ENCODE data around the gene ROBO1.
A peak's percentile ranks its signal among the peaks of the same experiment; 100 is the strongest.

Gene ROBO1

DNA sequence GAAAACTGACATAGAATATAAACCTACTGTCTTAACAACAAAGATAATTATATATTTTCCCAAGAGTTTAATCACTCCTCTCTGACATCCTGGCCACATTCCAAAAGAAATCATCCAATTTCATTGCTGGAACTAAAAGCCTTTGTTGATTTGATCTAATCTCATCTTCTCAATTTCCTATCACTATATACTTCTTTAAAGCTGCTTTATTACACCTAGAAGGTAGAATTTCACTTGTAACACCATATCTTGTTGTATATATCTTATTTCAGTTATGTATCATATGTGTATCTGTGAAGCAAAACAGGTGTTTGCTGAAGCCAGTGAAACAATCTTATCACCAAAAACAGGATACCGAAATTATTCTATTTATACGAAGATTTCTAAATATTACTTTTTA lies 740.2 kb downstream of the ROBO1 start:
- H3K4me3 Mint-ChIP-seq: no peak overlapping the region
- H3K9me3 Mint-ChIP-seq: no peaks in the 10 kb centered on the region
- no peaks in the 10 kb centered on the region for H3K4me1 Mint-ChIP-seq
- no peak overlapping the region for H3K27ac Mint-ChIP-seq
- no peaks in the 10 kb centered on the region for H3K27me3 Mint-ChIP-seq
- no peaks in the 10 kb centered on the region for H3K36me3 Mint-ChIP-seq

DNA sequence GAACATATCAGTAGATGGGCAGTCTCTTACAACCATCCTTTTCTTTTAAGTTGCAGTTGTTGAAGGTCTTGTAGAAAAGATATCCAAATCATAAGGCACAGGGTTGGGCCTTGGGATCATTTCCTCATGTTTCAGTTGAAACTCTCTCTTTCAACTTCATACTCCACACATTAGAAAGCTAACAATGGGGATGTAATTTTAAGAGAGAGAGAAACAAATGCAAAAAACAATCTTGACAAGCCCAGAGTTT lies 747.9 kb downstream of the ROBO1 start:
- H3K27ac Mint-ChIP-seq: no peak overlapping the region
- peaks cover 5% of the 10 kb centered on the region for H3K4me1 Mint-ChIP-seq
- H3K9me3 Mint-ChIP-seq: peaks cover 6% of the 10 kb centered on the region
- peak overlapping the region; percentile 56 for H3K4me3 Mint-ChIP-seq
- no peaks in the 10 kb centered on the region for H3K36me3 Mint-ChIP-seq
- peaks cover 6% of the 10 kb centered on the region for H3K27me3 Mint-ChIP-seq

DNA sequence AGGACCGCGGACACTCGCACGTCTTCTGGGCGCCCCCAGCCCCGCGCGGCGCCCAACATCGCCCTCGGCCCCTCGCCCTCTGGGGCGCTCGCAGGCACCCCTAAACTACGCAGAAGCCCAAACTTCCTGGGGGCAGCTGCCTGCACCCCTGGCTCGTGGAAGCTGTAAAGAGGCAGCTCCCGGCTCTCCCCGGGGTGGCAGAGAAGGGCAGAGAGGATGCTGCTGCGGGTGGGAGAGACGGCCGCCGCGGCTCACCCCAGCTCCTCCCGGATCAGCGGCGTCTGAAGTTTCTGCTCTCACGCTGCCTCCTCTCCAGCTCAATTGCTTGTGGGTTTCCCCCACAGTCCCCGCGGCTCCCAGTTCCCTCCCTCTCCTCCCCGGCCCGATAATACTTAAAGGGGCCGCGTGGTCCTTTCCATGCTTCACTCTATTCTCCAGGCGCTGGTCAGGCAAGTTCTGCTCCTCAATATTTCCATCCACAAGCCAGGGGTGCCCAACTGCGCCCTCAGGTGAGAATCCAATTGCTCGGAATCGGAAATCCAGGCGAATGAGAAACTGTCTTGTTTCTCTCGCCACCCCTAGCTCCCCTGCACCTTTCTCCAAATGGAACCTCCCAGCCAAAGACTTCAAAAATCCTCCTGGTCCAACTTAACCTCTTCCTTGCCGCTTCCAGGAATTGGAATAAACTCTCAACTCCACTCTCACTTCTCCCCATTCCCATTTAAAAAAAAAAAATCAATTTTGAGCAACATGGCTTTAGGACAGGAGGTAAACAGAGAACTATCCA lies 748.5 kb downstream of the ROBO1 start:
- no peak overlapping the region for H3K27ac Mint-ChIP-seq
- H3K4me3 Mint-ChIP-seq: peak overlapping the region; percentile 56
- peaks cover 5% of the 10 kb centered on the region for H3K4me1 Mint-ChIP-seq

DNA sequence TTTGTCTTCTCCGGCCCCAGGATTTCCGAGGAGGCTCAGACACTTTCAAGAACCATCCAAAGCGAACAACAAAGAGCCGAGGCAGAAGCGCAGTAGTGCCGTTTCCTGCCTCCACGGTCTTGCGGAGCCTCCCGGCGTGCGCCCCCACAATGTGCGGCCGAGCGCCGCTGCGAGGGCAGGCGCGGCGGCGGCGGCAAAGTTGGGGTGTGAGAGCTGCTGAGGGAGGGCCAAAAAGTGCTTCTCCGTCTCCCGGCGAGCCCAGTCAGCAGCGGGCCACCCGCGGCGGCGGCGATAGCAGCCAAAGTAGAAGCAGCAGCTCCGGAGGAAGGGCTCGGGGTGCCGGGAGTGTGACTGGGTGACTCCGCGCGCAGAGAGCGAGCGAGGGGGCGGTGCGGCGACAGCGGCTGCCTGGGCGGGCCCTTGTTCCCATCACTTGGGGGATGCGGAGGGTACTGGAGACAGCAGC lies 749.1 kb downstream of the ROBO1 start:
- H3K27ac Mint-ChIP-seq: no peak overlapping the region
- peaks cover 5% of the 10 kb centered on the region for H3K4me1 Mint-ChIP-seq
- H3K4me3 Mint-ChIP-seq: no peak overlapping the region
- peaks cover 6% of the 10 kb centered on the region for H3K9me3 Mint-ChIP-seq
- H3K27me3 Mint-ChIP-seq: peaks cover 6% of the 10 kb centered on the region
- no peaks in the 10 kb centered on the region for H3K36me3 Mint-ChIP-seq

More for the DNA sequence above, 748.5 kb downstream of the ROBO1 start:
- H3K36me3 Mint-ChIP-seq: no peaks in the 10 kb centered on the region
- peaks cover 6% of the 10 kb centered on the region for H3K27me3 Mint-ChIP-seq
- H3K9me3 Mint-ChIP-seq: peaks cover 6% of the 10 kb centered on the region

DNA sequence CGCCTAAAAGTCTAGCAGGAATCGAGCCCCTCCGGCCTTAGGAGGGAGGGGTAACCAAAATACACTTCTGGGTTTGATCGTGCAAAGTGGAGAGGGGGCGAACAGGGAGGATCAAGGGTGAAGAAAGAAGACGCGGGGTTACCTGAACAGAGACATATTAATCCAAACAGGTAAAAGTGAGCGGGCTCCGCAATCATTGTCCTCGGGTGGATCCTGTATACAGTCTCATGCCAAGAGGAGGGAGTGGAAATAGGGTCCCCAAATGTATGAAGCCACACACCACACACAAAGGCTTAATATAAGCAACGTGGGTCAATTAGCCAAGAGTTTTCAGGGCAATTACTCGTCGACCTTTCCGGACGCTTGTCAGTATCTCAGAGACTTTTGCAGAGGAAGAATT lies 749.5 kb downstream of the ROBO1 start:
- H3K9me3 Mint-ChIP-seq: peaks cover 6% of the 10 kb centered on the region
- peaks cover 6% of the 10 kb centered on the region for H3K27me3 Mint-ChIP-seq
- H3K4me3 Mint-ChIP-seq: no peak overlapping the region
- H3K36me3 Mint-ChIP-seq: no peaks in the 10 kb centered on the region
- H3K27ac Mint-ChIP-seq: no peak overlapping the region
- peaks cover 5% of the 10 kb centered on the region for H3K4me1 Mint-ChIP-seq

DNA sequence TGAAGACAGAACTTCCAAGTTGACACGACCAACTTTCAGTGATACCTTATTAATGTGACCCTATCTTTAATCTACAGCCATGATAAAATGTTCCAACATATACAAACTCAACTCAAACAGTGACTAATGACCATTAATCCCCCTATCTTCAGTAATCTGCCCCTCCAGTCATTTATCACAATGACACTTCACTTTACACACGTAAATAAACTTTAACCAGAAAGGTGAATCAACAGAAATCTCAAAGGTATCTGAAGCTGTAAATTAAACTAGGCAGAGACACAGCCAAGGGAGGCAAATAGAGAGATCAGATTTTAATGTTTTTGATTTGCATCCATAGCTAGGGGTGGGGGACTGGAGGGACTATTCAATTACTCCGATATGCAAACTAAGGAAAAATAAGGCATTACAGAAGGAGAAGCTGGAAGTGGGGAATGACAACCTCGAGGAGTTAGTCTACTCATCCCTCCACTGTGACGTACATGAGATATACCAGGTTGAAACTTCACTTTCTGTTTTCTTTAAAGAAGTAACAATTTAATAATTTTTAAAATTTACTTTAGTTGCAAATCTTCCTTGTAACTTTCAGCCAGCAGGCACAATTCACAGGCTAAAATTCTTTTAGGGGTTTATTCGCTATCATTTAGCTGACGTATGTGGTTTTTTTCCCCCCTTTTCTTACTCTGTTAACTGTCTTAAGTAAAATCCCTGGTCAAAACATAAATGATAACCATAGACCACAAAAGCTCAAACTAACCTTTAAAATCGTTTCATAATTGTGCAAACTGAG lies 751.0 kb downstream of the ROBO1 start:
- H3K27ac Mint-ChIP-seq: no peak overlapping the region
- H3K9me3 Mint-ChIP-seq: peaks cover 6% of the 10 kb centered on the region
- H3K4me1 Mint-ChIP-seq: peaks cover 5% of the 10 kb centered on the region
- peaks cover 6% of the 10 kb centered on the region for H3K27me3 Mint-ChIP-seq
- H3K36me3 Mint-ChIP-seq: no peaks in the 10 kb centered on the region
- no peak overlapping the region for H3K4me3 Mint-ChIP-seq

DNA sequence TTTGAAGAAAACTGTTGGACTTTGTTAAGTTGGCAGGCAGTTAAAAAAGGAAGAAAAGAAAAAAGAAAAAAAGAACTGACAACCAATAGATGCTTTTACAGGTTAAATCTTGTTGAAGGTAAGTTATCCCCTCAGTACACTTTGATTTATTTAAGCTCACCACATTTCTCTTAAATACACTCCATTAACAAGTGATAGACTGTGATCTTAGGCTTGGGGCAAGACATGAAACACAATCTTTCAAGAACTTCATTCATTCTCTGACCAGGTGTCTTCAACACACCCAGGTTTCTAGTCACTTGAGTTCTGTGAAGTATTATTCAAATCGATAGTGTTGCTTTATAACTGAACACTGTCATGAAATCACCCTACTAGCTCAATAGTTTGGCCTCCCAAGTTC lies 751.9 kb downstream of the ROBO1 start:
- Mint-ChIP-seq H3K9me3 (peaks cover 6% of the 10 kb centered on the region), H3K4me1 (peaks cover 5% of the 10 kb centered on the region), H3K27ac (no peak overlapping the region), H3K27me3 (peaks cover 6% of the 10 kb centered on the region), H3K4me3 (no peak overlapping the region), H3K36me3 (no peaks in the 10 kb centered on the region)

DNA sequence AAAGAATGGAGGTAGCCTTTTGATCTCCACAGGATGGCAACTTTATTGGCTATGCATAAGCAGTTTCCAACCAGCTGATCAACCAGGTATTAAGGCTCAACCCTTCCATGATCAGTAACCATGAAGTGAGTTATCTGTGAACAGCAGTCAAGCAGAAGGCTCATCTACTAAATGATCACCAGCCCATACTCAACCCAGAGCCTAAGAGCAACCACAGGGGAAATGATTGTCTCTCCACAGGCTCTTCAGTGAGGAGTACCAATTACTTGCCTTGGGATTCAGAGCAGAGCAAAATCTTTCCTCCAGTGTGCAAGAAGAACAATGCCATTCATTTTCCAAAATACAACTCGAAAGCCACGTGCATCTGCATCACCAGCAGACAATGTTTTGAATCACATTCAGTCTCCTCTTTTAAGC lies 754.8 kb downstream of the ROBO1 start:
- H3K4me3 Mint-ChIP-seq: no peak overlapping the region
- no peaks in the 10 kb centered on the region for H3K9me3 Mint-ChIP-seq
- H3K36me3 Mint-ChIP-seq: no peaks in the 10 kb centered on the region
- H3K4me1 Mint-ChIP-seq: no peaks in the 10 kb centered on the region
- H3K27me3 Mint-ChIP-seq: no peaks in the 10 kb centered on the region
- H3K27ac Mint-ChIP-seq: no peak overlapping the region

DNA sequence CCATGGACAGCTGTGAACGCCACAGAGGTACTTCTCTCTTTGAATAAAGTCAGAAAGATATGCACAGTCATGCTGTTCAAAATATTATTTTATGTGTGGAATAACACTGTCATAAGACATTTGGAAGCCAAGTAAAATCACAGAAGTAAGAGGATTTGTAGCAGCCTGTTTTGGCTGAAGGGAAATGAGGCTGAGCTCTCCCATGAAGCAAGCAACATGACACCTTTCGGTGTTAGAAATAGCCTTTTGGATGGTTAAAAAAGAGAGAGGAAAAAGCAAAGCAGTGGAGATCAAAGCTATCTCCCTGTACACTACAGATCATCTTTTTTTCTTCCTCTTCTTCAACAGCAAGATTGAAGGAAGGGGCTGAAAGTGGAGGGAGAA lies 755.3 kb downstream of the ROBO1 start:
- no peak overlapping the region for H3K27ac Mint-ChIP-seq
- no peaks in the 10 kb centered on the region for H3K27me3 Mint-ChIP-seq
- no peaks in the 10 kb centered on the region for H3K9me3 Mint-ChIP-seq
- H3K4me3 Mint-ChIP-seq: no peak overlapping the region
- H3K4me1 Mint-ChIP-seq: no peaks in the 10 kb centered on the region
- no peaks in the 10 kb centered on the region for H3K36me3 Mint-ChIP-seq

DNA sequence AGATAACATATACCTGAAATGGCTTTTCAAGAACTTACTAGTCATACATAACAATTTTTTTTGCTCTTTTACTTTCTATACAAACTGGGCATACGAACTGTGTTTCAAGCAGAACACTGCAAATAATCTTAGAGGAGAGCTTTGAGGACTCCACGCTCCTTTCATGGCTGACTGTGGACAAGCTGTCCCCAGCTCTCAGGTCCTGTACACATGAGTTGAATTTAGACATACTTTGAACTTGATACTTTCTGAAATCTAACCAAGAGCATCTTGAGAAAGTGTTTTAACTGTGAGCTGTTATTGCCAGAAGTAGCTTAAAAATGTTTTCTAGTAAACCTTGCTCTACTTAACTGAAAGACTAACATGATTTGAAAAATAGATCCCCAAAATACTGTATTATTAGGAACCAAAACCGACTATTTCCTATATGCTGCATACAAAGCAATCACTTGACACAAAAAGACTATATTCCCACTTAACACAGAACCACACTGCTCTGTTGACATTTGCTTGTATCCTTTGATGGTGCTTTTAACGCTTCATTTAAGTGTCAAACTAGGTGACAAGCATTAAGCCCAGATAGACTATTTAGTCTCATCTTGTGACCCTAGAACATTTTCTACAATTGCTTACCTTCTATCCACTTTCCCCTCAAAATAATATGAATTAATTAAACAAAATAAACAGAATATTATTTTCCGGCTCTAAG lies 755.8 kb downstream of the ROBO1 start:
- Mint-ChIP-seq H3K36me3 (no peaks in the 10 kb centered on the region), H3K27me3 (no peaks in the 10 kb centered on the region), H3K4me1 (no peaks in the 10 kb centered on the region), H3K9me3 (no peaks in the 10 kb centered on the region), H3K4me3 (no peak overlapping the region), H3K27ac (no peak overlapping the region)

DNA sequence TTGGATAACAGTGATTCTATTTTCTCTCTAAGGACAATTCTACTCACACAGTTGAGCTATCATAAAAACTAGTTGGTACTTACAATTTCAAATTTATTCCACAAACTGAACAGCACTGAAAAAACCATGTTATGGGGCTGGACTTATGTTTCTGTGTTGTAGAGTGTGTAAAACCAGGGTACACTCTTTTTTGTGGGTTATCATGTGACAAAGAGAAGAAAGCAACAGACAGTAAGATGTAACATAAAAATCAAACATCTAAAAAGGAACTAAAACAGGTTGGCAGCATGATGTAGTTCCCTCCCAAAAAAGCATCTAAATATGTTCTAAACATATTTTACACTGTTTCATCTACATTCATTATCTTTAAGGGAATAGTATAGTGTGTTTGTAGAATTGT lies 757.9 kb downstream of the ROBO1 start:
- Mint-ChIP-seq H3K27ac (no peak overlapping the region), H3K27me3 (no peaks in the 10 kb centered on the region)

DNA sequence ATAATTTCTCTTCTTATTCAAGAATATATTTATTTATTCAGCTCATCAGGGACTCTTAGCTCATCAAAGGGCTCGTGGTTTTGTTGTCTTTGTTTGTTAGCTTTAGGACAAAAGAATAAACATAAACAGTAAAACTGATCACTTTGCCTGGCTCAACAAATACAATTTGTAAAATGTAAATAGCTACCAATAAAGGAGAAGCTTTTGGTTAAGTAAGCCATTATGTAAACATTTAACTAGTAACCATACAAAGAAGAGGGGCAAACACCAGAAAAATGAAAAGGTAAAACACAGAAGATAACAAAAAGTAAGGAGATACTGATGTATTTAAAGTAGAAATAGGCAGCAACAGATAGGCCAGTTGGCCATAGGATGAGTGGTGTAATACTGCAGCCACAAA lies 761.7 kb downstream of the ROBO1 start:
- H3K9me3 Mint-ChIP-seq: no peaks in the 10 kb centered on the region
- no peaks in the 10 kb centered on the region for H3K36me3 Mint-ChIP-seq
- H3K4me3 Mint-ChIP-seq: no peak overlapping the region
- H3K4me1 Mint-ChIP-seq: no peaks in the 10 kb centered on the region
- H3K27me3 Mint-ChIP-seq: no peaks in the 10 kb centered on the region
- H3K27ac Mint-ChIP-seq: no peak overlapping the region

More for the DNA sequence above, 757.9 kb downstream of the ROBO1 start:
- no peaks in the 10 kb centered on the region for H3K9me3 Mint-ChIP-seq
- H3K36me3 Mint-ChIP-seq: no peaks in the 10 kb centered on the region
- H3K4me3 Mint-ChIP-seq: no peak overlapping the region
- H3K4me1 Mint-ChIP-seq: no peaks in the 10 kb centered on the region

DNA sequence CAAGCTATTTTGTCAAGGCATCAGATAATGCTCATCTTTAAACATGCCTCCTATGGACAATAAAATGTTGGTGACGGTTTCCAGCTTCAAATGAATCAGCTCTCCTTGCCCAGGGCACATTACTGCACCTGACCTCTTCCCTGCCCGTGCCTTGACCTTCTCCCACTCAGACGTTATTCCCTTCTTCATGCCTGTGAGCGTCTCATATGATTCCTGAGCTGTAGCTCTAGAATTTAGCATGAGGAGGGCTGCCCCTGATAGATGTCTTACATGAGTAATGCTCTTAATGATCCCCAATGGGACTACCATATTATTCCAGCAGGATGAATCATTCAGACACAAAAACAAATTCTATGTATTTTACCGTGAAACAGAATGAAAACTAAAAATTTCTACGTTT lies 762.7 kb downstream of the ROBO1 start:
- Mint-ChIP-seq H3K27me3 (no peaks in the 10 kb centered on the region), H3K4me1 (no peaks in the 10 kb centered on the region), H3K4me3 (no peak overlapping the region), H3K9me3 (no peaks in the 10 kb centered on the region), H3K36me3 (no peaks in the 10 kb centered on the region), H3K27ac (no peak overlapping the region)

DNA sequence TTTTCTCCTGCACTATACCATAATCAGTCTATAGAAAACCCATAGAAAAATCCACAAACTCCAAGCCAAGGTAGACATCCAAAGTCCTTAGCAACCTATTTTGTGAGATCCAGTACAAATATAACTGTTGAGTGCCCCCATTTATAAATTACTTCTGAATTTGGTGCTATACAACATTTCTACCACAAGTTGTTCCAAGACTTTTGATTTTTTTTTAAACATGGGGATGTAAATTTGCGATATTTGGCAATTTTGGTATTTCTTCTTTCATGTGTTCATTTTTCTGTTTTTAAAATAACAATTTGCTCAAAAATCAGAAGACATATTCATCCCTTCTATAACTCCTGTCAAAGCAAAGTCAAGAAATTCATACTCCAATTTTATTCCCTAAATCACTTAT lies 763.8 kb downstream of the ROBO1 start:
- Mint-ChIP-seq H3K27me3 (no peaks in the 10 kb centered on the region), H3K4me3 (no peak overlapping the region), H3K4me1 (no peaks in the 10 kb centered on the region), H3K9me3 (no peaks in the 10 kb centered on the region), H3K36me3 (no peaks in the 10 kb centered on the region), H3K27ac (no peak overlapping the region)

DNA sequence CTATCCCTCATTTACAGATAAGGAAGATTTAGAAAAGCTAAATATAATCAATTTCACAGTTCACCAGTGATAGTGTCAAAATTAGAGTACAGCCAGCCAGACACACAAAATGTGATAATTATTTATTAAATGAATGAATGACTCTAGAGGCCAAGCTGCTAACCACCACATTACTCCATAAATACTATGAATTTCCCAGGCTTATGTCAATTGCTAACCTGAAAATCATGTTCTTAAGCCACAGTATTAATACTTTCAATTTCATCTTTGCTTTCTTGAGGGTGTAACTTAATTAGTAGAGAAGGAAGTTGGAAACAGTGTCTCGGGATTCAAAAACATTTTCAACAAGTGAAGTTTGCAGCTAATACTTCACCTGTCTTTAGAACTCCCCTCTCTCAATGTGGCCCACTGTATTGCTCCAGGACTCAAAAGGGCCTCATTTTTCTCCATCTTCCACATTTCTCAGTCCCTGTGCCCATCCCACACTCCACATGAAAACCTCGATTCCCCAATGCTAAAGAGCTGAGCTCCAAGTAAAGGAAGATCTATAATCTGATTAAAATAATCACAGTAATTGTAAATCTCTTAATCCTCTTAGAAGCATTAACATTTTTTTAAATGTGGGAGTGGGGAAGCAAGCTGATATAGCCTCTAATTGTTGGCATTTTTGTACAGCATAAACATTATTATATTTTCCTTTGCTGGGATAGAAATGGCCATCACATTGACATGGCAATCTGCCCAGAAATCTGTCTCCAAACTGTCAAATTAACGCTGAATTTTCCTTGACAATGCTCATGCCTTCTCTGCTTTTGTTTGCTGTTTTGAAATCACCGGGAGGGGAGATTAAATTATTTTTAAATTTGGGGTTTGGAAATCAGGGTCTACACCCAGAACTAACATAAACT lies 765.1 kb downstream of the ROBO1 start:
- Mint-ChIP-seq H3K27ac (no peak overlapping the region), H3K4me3 (no peak overlapping the region), H3K4me1 (no peaks in the 10 kb centered on the region), H3K9me3 (peaks cover 5% of the 10 kb centered on the region), H3K36me3 (no peaks in the 10 kb centered on the region), H3K27me3 (no peaks in the 10 kb centered on the region)

Measured in activated naive CD4-positive, alpha-beta T cell treated with anti-CD3 and anti-CD28 coated beads, Interleukin-2, amount 50 U/mL, for 24 hours (primary cell).